ENCODE data around the gene NECTIN2.

DNA sequence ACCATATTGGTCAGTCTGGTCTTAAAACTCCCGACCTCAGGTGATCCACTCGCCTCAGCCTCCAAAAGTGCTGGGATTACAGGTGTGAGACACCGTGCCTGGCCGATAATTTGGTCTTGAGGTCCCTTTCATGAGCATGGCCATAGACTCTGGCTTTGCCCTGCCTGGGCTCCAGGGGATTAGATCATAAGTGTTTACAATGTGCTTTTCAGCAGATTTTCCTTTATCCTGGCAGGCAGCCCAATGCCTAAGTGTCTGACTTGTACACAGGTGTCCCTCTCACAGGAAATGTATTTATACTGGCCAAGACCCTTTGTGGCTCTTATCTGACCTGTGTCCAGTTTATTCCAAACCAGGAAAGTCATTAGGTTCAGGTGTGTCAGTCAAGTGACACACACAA, 21.3 kb upstream of the NECTIN2 start:
- TF ChIP-seq POLR2A (IDR thresholded peaks at IDR 0.05) = no peak
- TF ChIP-seq, protein P1, sequence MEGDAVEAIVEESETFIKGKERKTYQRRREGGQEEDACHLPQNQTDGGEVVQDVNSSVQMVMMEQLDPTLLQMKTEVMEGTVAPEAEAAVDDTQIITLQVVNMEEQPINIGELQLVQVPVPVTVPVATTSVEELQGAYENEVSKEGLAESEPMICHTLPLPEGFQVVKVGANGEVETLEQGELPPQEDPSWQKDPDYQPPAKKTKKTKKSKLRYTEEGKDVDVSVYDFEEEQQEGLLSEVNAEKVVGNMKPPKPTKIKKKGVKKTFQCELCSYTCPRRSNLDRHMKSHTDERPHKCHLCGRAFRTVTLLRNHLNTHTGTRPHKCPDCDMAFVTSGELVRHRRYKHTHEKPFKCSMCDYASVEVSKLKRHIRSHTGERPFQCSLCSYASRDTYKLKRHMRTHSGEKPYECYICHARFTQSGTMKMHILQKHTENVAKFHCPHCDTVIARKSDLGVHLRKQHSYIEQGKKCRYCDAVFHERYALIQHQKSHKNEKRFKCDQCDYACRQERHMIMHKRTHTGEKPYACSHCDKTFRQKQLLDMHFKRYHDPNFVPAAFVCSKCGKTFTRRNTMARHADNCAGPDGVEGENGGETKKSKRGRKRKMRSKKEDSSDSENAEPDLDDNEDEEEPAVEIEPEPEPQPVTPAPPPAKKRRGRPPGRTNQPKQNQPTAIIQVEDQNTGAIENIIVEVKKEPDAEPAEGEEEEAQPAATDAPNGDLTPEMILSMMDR (IDR thresholded peaks at IDR 0.05 in 8 of 11, conservative IDR thresholded peaks at IDR 0.05 in 3 of 11) = no peak
- TF ChIP-seq POLR2AphosphoS5 (IDR thresholded peaks at IDR 0.05) = no peak

All from spleen (tissue), 7 donors.